K562 (cell line): ENCODE results near the gene CHPF. TPM values are rescaled to one million over a fixed set of nuclear protein-coding genes. Genes with fewer than 3 reads are reported as not detected.
A peak's percentile ranks its signal among the peaks of the same experiment; 100 is the strongest.

Experiments used
- AFF4 ChIP-seq: sonication (generic); formaldehyde crosslinking; IDR thresholded peaks from 2 replicates; pipeline ENCODE4 v1.8.0; 2023; ENCODE audit warnings: mild to moderate bottlenecking, missing genetic modification reagents
- ARID3B ChIP-seq: fragments of 250-450 bp; sonication (Bioruptor Pico); IDR thresholded peaks from 2 replicates; pipeline ENCODE4 v1.4.0; 2020; ENCODE audit warnings: borderline replicate concordance
- BCOR ChIP-seq: fragments of 450-650 bp; IDR thresholded peaks from 2 replicates; pipeline ENCODE4 v1.6.1; 2016
- CREB5 ChIP-seq: fragments of 250-450 bp; sonication (Bioruptor Pico); IDR thresholded peaks from 2 replicates; pipeline ENCODE4 v1.5.0; 2020; ENCODE audit warnings: mild to moderate bottlenecking
- FOXK1 ChIP-seq: sonication (generic); formaldehyde crosslinking; IDR thresholded peaks from 2 replicates; pipeline ENCODE4 v1.8.0; 2022; ENCODE audit warnings: missing genetic modification reagents, mild to moderate bottlenecking, borderline replicate concordance
- MAFG ChIP-seq: fragments of 450-650 bp; conservative IDR thresholded peaks from 2 replicates; pipeline ENCODE4 v1.6.1; 2016; ENCODE audit warnings: missing genetic modification characterization, missing compliant biosample characterization
- MEF2D ChIP-seq: conservative IDR thresholded peaks from 2 replicates; pipeline ENCODE4 v1.6.1; 2016; ENCODE audit warnings: low read depth, missing genetic modification characterization, missing compliant biosample characterization
- PTBP1 ChIP-seq: fragments of 200-400 bp; formaldehyde crosslinking; IDR thresholded peaks from 2 replicates; pipeline ENCODE4 v1.6.1; 2017; ENCODE audit warnings: low read depth, low read length
- RCOR1 ChIP-seq, 2 experiments: IDR thresholded peaks; 2 replicates each; pipeline ENCODE4 v1.6.1; 2012; ENCODE audit warnings: low read depth in 2 of 2, low read length in 2 of 2, borderline replicate concordance in 1 of 2, improper control_type of control experiment in 1 of 2
- RNF2 ChIP-seq: sonication (generic); IDR thresholded peaks from 2 replicates; pipeline ENCODE4 v1.6.1; 2016
- SIN3A ChIP-seq, 2 experiments: fragments of 150-350 bp in 1 of 2; IDR thresholded peaks; 2 replicates each; pipeline ENCODE4 v1.6.1; 2011 to 2016; ENCODE audit warnings: borderline replicate concordance in 2 of 2, low read depth in 2 of 2, low read length in 2 of 2, mild to moderate bottlenecking in 2 of 2, moderate library complexity in 2 of 2; ENCODE audit not compliant: control insufficient read depth in 1 of 2
- SMC3 ChIP-seq: conservative IDR thresholded peaks from 2 replicates; pipeline ENCODE4 v1.6.1; 2011; ENCODE audit warnings: low read depth, low read length, improper control_type of control experiment; ENCODE audit not compliant: insufficient read depth
- TBL1XR1 ChIP-seq, 2 experiments: IDR thresholded peaks; 2 replicates each; pipeline ENCODE4 v1.6.1; 2012; ENCODE audit warnings: improper control_type of control experiment in 2 of 2, low read length in 2 of 2, mild to moderate bottlenecking in 1 of 2
- ZHX1 ChIP-seq: fragments of 150-350 bp; conservative IDR thresholded peaks from 2 replicates; pipeline ENCODE4 v1.6.1; 2014; ENCODE audit warnings: low read length
- ZNF655 ChIP-seq: fragments of 250-450 bp; sonication (Bioruptor Pico); IDR thresholded peaks from 2 replicates; pipeline ENCODE4 v1.5.0; 2021
- polyA plus RNA-seq, 8 experiments: library from polyadenylated mRNA; depleted of rRNA in 4 of 8; stranded (reverse) in 5 of 8; unstranded in 3 of 8; fragments of >200 nt; fragmentation: Nextera tagmentation in 2 of 8; fragmentation: Illumina TruSeq in 1 of 8; extraction: Ambion mirVana in 2 of 8; extraction: Trizol in 1 of 8; gene quantifications; 2 replicates each; pipeline versions ENCODE4 v1.2.1 to v1.2.3, GENCODE V29; 2011 to 2014; ENCODE audit warnings: inconsistent platforms in 1 of 8, missing spikeins in 1 of 8
- total RNA-seq, 7 experiments: library from RNA; depleted of rRNA in 6 of 7; stranded (reverse); fragments of >200 nt in 6 of 7; fragmentation: Illumina TruSeq in 2 of 7; extraction: Trizol in 2 of 7; gene quantifications; 2 replicates each; pipeline versions ENCODE4 v1.2.1 to v1.2.3, GENCODE V29; 2011 to 2021; ENCODE audit warnings: low replicate concordance in 1 of 7

Gene CHPF
- total and polyA plus RNA-seq, 9 of the 15 experiments (the other 6 are each of a cell fraction or from before 2014, with no cell fraction given), result 0.15 to 57.2 (median 7.9) TPM

- TF ChIP-seq CREB5 (CRISPR knock-in tag) (no peak), SIN3A (IDR thresholded peaks at IDR 0.05; ENCODE audit: borderline replicate concordance in 2 of 2, control insufficient read depth in 1 of 2, low read depth in 2 of 2, low read length in 2 of 2) (no peak), MEF2D (0 out of 2 replicates have a peak, but pooled peaks have one; percentile 51), BCOR (peak; percentile 81), ZNF655 (CRISPR knock-in tag) (no peak), RCOR1 (IDR thresholded peaks at IDR 0.05; ENCODE audit: borderline replicate concordance in 1 of 2, low read depth in 2 of 2, low read length in 2 of 2) (peak in 1 of 2 experiments; percentile 81; a peak in 2 of 4 replicates), ZHX1 (no peak), TBL1XR1 (IDR thresholded peaks at IDR 0.05; ENCODE audit: low read length in 2 of 2) (peak in 1 of 2 experiments; percentile 83; a peak in 2 of 4 replicates), PTBP1 (no peak), MAFG (tag) (no peak), RNF2 (peak; percentile 96), SMC3 (no peak), AFF4 (CRISPR knock-in tag) (0 out of 2 replicates have a peak, but pooled peaks have one; percentile 25), FOXK1 (CRISPR knock-in tag) (no peak), ARID3B (CRISPR knock-in tag) (no peak)
Measured at GRCh38 chr2:219571311-219572236, 28.0 kb upstream of the CHPF start, which contains the start of gene OBSL1 (continued).
